NCI-H1105 treated with DMSO at 0.1 percent for 48 hours (cell line): ENCODE measurements around the gene PALD1.
A peak's percentile ranks its signal among the peaks of the same experiment; 100 is the strongest.
"Not testable (repeated sequence)": the region's sequence is repeated elsewhere in the genome, so short reads cannot be mapped to it uniquely, and the experiment has no call there.

ENCODE experiments used
- DNase-seq: peaks from one replicate; lab custom pipeline; 2025; lab: John Stamatoyannopoulos, UW

Gene PALD1

GRCh38 chr10:70571636-70572439 is 93.3 kb downstream of the PALD1 start:
- DNase-seq: no peak

DNA sequence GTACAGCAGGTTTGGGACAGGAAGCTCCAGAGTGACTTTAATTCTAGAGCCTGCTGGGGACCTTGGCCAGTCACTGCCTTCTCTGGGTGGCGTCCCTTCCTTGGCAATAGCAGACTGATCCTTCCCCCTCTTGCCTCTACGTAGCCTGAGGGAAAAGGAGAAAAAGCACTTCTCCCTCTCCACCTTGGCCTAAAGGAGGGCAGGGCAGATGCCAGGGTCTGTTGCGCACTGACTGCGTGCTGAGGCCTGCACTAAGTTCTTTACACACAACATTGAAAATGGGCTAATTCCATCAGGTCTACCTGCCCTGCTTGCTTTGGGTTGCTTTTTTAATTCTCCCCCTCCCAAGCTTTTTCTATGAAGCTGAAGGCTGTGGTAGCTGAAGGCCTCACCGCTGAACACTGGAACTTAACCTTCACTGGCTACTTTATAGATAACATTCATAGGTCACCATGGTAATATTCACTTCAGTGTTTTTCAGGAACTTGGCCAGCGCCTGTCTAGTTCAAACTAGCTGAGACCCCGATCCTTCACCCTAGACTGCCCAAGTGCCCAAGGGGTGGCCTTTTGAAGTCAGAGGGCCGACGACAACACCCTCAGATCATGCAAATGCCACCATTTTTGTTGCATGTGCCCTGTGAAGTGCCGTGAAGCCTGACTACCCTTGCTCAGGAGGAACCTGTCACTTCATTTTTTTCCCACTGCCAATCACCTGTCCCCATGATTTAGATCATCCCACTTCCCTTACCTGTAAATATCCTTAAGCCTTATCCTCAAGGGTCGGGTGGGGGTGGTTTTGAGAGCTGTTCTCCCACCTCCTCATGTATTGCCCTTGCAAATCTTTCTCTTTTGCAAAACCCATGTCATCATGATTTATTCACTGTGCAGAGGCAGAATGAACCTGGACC is 95.3 kb downstream of the PALD1 start:
- DNase-seq: no peak

DNA sequence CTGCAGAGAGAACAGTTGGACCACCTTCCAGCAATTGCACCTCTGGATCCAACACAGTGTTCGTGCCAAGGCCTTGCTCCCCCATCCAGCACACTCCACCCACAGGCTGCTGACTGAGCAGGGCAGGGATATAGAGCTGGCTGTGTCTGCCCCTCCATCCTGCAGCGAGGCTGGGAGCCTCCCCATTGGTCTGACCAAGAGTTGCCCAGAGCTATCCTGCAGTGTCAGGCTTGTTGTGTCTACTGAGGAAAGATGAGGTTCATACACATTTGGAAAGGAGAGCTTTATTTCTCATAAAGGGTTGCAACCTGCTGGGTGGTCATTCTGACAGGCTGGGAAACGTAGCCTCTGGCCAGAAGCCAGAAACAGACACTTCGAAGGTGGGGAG is 96.9 kb downstream of the PALD1 start:
- no peak for DNase-seq

DNA sequence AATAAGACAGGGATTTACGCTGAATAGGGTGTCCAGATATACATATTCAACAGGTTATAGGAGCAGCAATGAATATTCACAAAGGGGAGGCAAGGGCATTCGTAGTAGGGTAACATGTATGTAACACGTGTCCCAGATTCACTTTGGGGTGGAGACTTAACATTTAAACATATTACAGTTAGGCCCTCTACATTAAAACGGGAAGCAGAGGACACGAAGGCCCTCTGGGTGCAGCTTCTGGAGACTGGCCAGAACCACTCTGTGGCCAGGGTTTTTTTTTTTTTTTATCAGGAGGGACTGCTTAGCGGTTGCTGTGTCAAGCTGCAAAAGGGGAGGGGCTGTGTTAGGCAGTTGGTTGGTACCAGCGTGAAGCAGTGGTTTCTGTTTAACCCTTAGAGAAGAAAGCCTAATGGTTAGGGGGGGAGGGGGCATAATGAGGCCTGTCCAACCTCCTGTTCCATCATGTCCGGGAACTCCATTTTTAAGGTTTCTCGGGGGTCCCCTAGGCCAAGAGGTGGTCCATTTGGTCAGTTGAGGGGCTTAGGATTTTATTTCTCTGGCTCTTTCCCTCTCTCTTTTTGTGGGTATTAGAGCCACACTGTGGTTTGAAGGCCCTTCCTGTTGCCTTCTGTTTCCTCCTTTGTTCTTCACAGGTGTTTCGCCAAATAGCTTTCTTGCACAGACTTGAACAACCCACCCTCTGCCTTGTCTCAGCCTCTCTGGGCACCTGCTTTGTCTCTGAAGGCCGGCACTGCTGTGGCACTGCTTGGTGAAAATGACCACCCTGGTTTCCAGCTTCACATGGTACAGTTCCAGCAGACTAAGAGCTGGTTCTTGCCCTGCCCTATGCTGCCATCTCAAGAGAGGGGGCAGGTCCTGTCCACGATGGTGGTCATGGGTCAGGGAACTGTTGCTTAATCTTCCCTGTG is 97.6 kb downstream of the PALD1 start:
- DNase-seq: peak; percentile 17

- no peak for DNase-seq
These were observed 98.4 kb downstream of the PALD1 start for GRCh38 chr10:70576803-70577517.

DNA sequence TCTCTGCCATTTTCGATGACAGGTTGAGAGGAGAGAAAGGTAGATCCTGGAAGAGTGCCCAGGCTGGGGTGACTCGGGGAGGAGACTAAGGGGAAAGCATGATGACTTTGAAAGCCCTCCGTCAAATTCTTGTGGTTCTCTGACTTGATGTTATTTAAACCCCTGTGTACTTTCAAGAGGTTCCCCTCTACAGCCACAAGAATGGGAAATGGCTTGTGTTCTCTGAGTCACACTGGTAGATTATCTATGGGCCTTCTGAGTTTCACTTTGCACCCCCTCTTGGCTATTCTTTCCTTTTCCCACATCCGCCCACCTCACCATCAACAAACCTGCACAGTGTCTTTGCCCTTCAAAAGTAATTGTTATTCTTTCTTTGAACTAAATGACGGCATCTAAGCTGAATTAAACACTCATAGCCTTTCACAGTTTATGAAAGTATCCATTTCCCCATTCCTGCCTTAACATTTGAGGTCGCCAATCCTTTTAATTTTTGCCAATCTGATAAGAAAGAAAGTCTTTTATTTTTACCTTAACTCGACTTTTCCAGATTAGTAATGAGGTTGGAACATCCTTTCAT is 99.9 kb downstream of the PALD1 start:
- DNase-seq: no peak

- no peak for DNase-seq
These were observed 100.9 kb downstream of the PALD1 start for GRCh38 chr10:70579234-70580002.

DNA sequence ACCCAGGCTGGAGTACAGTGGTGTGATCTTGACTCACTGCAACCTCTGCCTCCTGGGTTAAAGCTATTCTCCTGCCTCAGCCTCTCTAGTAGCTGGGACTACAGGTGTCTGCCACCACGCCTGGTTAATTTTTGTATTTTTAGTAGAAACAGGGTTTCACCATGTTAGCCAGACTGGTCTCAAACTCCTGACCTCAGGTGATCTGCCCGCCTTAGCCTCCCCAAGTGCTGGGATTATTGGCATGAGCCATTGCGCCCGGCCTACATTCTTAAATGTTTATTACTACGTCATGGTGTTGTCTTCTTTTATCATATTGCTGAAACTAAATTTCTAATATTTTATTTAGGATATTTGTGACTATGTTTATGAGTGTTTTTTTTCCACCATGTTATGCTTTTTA is 102.6 kb downstream of the PALD1 start:
- not testable (repeated sequence) for DNase-seq

DNA sequence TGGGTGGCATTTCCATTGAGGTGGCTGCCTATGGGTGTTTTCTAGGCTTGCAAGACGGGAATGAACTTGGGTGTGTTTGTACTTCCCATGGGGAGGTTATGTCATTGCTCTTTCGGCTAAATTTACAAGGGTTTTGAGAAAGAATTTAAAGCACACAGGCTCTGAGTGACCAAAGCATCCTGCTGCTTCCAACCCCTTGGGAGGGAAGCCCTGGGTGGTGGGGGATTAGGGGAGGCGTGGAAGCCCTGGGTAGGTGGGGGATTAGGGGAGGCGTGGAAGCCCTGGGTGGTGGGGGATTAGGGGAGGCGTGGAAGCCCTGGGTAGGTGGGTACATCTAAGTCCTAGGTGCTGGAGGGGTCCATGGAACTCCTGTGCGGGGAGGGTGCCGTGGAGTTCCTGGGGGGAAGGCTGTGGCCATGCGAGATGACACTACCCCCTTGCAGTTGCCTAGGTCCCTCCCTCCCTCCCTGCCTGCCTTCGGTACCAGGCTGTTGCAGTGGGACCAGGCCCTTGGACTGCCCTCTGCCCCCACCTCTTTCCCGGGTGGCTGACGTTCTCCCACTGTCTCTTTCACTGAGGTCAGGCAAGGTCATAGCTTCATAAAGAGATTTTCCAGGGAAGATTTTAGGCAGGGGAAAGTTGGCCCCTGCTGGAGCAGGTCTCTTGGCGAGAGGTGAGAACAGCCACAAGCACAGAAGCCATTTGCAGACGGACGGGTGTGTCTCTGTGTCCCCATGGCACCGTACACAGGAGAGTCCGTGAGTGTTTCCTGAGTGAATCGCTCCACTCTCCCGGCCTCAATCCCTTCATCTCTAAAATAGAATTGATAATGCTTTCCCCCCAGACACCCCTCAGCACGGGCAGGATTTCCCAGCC is 104.5 kb downstream of the PALD1 start:
- no peak for DNase-seq

DNA sequence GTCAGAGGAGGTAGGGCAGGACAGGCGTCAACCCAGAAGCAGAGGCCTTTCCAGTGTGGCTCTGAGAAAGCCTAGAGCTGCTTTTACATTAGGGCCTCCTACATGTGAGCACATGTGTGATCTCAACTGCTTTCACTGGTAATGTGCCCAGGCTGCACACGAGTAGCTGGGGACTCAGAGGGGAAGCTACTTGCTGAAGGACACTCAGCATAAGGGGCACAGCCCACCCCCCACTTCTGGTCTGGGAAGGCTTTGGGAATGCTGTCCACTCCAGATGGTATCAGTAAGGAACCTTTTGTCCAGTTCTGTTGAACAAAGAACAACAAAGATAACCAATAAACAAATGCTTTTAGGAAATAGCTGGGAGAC is 105.1 kb downstream of the PALD1 start:
- no peak for DNase-seq

GRCh38 chr10:70584366-70584765 is 105.8 kb downstream of the PALD1 start:
- peak; percentile 30 for DNase-seq

GRCh38 chr10:70584909-70585544 is 106.5 kb downstream of the PALD1 start:
- peak; percentile 88 for DNase-seq

DNA sequence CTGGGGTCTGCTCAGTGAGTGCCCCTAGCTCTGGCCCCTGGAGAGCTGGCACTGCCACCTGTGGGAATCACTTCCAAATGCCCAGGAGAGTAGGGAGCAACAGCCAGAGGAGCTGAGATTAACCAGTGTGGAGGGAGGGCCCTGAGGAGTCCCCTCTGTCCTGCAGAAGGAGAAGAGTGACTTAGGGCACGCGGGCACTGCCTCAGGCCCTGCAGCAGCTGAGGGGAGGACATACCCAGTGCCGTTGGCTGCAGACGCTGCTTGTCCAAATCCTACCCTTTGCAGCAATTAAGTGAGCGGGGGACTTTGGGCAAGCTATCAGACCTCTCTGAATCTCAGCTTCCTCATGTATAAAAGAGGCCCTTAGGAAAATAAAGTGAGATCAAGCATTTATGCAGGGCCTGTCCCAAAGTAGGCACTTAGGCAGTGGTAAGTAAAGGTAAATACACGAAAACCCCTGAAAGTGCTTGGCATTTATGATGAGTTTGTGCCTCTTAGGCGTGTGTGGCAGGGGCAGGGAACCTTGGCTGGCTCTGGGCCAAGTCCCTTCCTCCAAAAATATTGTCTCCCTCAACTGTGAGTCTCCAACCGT is 107.1 kb downstream of the PALD1 start:
- DNase-seq: peak; percentile 22

DNA sequence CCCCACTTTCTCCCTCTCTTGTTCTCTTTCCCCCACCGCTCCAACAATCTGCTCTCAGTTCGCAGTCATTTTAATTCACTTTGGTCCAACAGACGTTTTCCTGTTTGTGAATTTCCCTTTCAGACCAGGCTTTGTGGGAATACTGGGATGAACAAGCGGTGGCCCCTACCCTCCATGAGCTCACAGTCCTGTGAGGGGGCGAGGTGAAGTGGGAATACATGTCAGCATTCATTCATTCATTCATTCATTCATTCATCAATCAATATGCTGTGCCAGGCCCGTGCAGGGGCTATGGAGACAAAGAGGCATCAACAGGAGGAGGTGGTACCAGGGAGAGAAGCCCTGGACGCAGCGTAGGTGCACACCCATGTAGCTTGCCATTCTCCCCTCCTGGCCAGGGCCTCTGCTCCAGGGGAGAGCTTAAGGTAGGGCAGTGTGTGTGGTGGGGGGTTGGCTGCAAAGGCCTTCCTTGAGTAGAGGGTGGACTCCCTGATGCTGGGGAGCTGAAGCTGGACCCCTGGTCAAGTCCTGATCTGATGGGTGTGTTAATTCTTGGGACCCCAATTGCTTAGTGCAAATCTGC is 107.9 kb downstream of the PALD1 start:
- DNase-seq: no peak

GRCh38 chr10:70587045-70587658 is 108.6 kb downstream of the PALD1 start:
- DNase-seq: no peak

GRCh38 chr10:70588255-70588654 is 109.7 kb downstream of the PALD1 start:
- DNase-seq: no peak

GRCh38 chr10:70588859-70589570 is 110.4 kb downstream of the PALD1 start:
- no peak for DNase-seq
